ENCODE results near the gene RHOT2.

The RHOT2 gene

DNA sequence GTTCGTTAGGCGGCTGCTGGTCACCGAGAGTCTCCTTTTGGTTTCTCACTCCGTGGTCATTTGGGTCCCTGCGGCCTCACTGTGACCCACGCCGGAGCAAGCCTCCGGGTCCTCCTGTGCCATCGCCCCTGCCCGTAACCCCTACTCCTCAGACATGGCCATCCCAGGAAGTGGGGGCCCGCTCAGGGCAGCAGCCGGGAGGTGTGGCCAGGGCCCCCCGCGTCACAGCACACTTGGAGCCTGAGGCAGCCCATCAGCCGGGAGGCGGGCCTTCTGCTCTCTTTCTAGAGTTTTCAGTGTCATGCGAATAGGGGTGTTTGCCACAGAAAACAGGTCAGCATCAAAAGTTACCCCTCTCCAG, 45.0 kb upstream of the RHOT2 start:
- no peaks in the 10 kb centered on the region for H3K27me3 ChIP-seq (ENCODE audit: control insufficient read depth, insufficient read depth, low read length)
- H3K4me1 ChIP-seq: peaks cover 7% of the 10 kb centered on the region
- no peak overlapping the region for H3K4me3 ChIP-seq (ENCODE audit: low read depth, low read length)
- no peak for TF ChIP-seq CTCF (IDR thresholded peaks at IDR 0.05)
- no peaks in the 10 kb centered on the region for H3K9me3 ChIP-seq (ENCODE audit: control insufficient read depth, low read length)
- no peak overlapping the region for H2AFZ ChIP-seq
- H3K27ac ChIP-seq: no peak overlapping the region
- H3K79me2 ChIP-seq: no peaks in the 10 kb centered on the region
- H3K36me3 ChIP-seq (ENCODE audit: control insufficient read depth, insufficient read depth, low read length): no peaks in the 10 kb centered on the region
- H3K9ac ChIP-seq: no peak overlapping the region
- H3K4me2 ChIP-seq (ENCODE audit: low read length): no peak overlapping the region

GRCh38 chr16:624526-625070, 43.3 kb upstream of the RHOT2 start:
- H3K27me3 ChIP-seq (ENCODE audit: control insufficient read depth, insufficient read depth, low read length): no peaks in the 10 kb centered on the region
- no peaks in the 10 kb centered on the region for H3K36me3 ChIP-seq (ENCODE audit: control insufficient read depth, insufficient read depth, low read length)
- H3K4me3 ChIP-seq (ENCODE audit: low read depth, low read length): no peak overlapping the region
- H3K27ac ChIP-seq: no peak overlapping the region
- no peak overlapping the region for H2AFZ ChIP-seq
- H3K9me3 ChIP-seq (ENCODE audit: control insufficient read depth, low read length): no peaks in the 10 kb centered on the region
- no peaks in the 10 kb centered on the region for H3K79me2 ChIP-seq
- H3K9ac ChIP-seq: no peak overlapping the region
- peaks cover 7% of the 10 kb centered on the region for H3K4me1 ChIP-seq
- no peak overlapping the region for H3K4me2 ChIP-seq (ENCODE audit: low read length)
- no peak for TF ChIP-seq CTCF (IDR thresholded peaks at IDR 0.05)

DNA sequence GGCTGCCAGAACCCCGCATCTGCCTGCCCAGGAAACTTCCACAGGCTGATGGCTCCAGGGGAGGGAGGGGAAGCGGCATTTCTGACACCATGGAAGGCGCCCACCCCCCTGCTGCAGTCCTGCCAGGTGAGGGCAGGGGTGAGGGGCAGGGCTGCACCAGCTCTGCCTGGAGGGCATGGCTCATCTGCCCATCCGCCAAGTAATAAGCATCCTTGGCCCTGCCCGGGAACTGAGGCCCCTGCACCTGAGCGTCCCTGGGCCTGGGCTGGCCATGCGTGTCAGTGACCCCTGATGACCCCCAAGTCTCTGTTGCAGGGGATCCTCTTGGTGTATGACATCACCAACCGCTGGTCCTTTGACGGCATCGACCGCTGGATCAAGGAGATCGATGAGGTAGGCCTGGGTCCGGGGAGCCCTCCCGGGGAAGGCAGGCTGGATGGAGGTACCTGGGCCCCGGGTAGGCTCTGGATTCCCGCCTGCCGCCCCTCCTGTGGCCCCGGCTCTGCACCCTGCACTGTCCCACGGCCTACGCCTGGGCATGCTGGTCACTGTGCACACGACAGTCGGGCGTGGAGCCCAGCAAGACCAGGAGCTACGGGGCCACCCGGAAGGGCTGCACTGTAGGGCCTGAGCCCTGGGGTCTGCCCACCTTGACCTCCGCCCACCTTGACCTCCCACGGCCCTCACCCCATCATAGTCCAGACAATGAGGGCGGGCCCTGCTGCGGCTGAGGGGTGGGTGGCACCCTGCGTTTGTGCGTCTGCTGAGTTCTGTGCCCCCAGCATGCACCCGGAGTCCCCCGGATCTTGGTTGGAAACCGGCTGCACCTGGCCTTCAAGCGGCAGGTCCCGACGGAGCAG, 42.6 kb upstream of the RHOT2 start:
- Histone ChIP-seq H3K27ac (no peak overlapping the region), H3K9ac (no peak overlapping the region), H3K36me3 (ENCODE audit: control insufficient read depth, insufficient read depth, low read length) (no peaks in the 10 kb centered on the region), H2AFZ (no peak overlapping the region), H3K27me3 (ENCODE audit: control insufficient read depth, insufficient read depth, low read length) (no peaks in the 10 kb centered on the region), H3K4me2 (ENCODE audit: low read length) (no peak overlapping the region), H3K9me3 (ENCODE audit: control insufficient read depth, low read length) (no peaks in the 10 kb centered on the region), H3K4me1 (peaks cover 7% of the 10 kb centered on the region), H3K79me2 (no peaks in the 10 kb centered on the region), H3K4me3 (ENCODE audit: low read depth, low read length) (no peak overlapping the region)
- TF ChIP-seq CTCF (IDR thresholded peaks at IDR 0.05): no peak

- Histone ChIP-seq H3K4me2 (ENCODE audit: low read length) (no peak overlapping the region), H3K27me3 (ENCODE audit: control insufficient read depth, insufficient read depth, low read length) (no peaks in the 10 kb centered on the region), H3K4me1 (peaks cover 7% of the 10 kb centered on the region), H2AFZ (no peak overlapping the region), H3K9me3 (ENCODE audit: control insufficient read depth, low read length) (no peaks in the 10 kb centered on the region), H3K36me3 (ENCODE audit: control insufficient read depth, insufficient read depth, low read length) (no peaks in the 10 kb centered on the region), H3K27ac (no peak overlapping the region), H3K79me2 (no peaks in the 10 kb centered on the region), H3K4me3 (ENCODE audit: low read depth, low read length) (no peak overlapping the region), H3K9ac (no peak overlapping the region)
- TF ChIP-seq CTCF (IDR thresholded peaks at IDR 0.05): no peak
Measured at GRCh38 chr16:625977-626765, 41.8 kb upstream of the RHOT2 start.

All from parathyroid adenoma (tissue), 2 donors.